ENCODE results near the gene KLHL18.
"Not testable (repeated sequence)": the region's sequence is repeated elsewhere in the genome, so short reads cannot be mapped to it uniquely, and the experiment has no call there.

KLHL18 gene

GRCh38 chr3:47315069-47315647, 32.4 kb downstream of the KLHL18 start:
- no peak for DNase-seq

- DNase-seq: not testable (repeated sequence)
Measured at GRCh38 chr3:47316151-47316550, 33.4 kb downstream of the KLHL18 start.

- no peak for DNase-seq
Measured at GRCh38 chr3:47318916-47319315, 36.2 kb downstream of the KLHL18 start.

- DNase-seq: no peak
Measured at GRCh38 chr3:47319956-47320355, 37.2 kb downstream of the KLHL18 start.

- DNase-seq: no peak
Measured at GRCh38 chr3:47323431-47324277, 40.9 kb downstream of the KLHL18 start.

GRCh38 chr3:47324278-47324865, 41.6 kb downstream of the KLHL18 start:
- peak in 1 of 4 experiments; percentile 13 for DNase-seq

- no peak for DNase-seq
Measured at GRCh38 chr3:47333907-47334306, 51.2 kb downstream of the KLHL18 start.

- no peak for DNase-seq
Measured at GRCh38 chr3:47337656-47338055, 54.9 kb downstream of the KLHL18 start.

GRCh38 chr3:47339951-47340350, 57.2 kb downstream of the KLHL18 start:
- no peak for DNase-seq

- DNase-seq: no peak
Measured at GRCh38 chr3:47340866-47341265, 58.1 kb downstream of the KLHL18 start.

GRCh38 chr3:47342151-47342550, 59.4 kb downstream of the KLHL18 start:
- DNase-seq: no peak

GRCh38 chr3:47342812-47343211, 60.1 kb downstream of the KLHL18 start:
- DNase-seq: no peak

- DNase-seq: no peak
Measured at GRCh38 chr3:47343471-47343971, 60.8 kb downstream of the KLHL18 start.

- DNase-seq: no peak
Measured at GRCh38 chr3:47344971-47345370, 62.2 kb downstream of the KLHL18 start.

- DNase-seq: no peak
Measured at GRCh38 chr3:47347217-47347801, 64.6 kb downstream of the KLHL18 start.

- DNase-seq: no peak
Measured at GRCh38 chr3:47348411-47349154, 65.8 kb downstream of the KLHL18 start.

GRCh38 chr3:47355010-47355409, 72.3 kb downstream of the KLHL18 start:
- DNase-seq: no peak

- no peak for DNase-seq
Measured at GRCh38 chr3:47356201-47356600, 73.5 kb downstream of the KLHL18 start.

GRCh38 chr3:47359323-47359722, 76.6 kb downstream of the KLHL18 start:
- DNase-seq: no peak

GRCh38 chr3:47360110-47360517, 77.4 kb downstream of the KLHL18 start:
- not testable (repeated sequence) for DNase-seq

- DNase-seq: no peak
Measured at GRCh38 chr3:47362701-47363100, 80.0 kb downstream of the KLHL18 start.
